Measurements from ENCODE around the gene PIK3AP1.
"Not testable (repeated sequence)": the region's sequence is repeated elsewhere in the genome, so short reads cannot be mapped to it uniquely, and the experiment has no call there.

DNA sequence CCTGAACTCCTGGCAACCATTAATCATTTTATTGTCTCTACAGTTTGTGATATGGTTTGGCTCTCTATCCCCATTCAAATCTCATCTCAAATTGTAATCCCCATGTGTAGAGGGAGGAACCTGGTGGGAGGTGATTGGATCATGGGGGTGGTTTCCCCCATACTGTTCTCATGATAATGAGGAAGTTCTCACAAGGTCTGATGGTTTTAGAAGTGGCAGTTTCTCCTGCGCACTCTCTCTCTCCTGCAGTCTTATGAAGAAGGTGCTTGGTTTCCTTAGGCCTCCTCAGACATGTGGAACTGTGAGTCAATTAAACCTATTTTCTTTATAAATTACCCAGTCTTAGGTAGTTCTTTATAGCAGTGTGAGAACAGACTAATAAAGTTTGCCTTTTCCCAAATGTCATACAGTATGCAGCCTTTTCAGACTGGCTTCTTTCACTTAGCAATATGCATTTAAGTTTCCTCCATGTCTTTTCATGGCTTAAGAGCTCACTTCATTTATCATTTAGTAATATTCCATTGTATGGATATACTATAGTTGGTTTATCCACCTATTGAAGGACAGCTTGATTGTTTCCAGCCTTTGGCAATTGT lies 17.1 kb upstream of the PIK3AP1 start:
- TF ChIP-seq, protein P1, sequence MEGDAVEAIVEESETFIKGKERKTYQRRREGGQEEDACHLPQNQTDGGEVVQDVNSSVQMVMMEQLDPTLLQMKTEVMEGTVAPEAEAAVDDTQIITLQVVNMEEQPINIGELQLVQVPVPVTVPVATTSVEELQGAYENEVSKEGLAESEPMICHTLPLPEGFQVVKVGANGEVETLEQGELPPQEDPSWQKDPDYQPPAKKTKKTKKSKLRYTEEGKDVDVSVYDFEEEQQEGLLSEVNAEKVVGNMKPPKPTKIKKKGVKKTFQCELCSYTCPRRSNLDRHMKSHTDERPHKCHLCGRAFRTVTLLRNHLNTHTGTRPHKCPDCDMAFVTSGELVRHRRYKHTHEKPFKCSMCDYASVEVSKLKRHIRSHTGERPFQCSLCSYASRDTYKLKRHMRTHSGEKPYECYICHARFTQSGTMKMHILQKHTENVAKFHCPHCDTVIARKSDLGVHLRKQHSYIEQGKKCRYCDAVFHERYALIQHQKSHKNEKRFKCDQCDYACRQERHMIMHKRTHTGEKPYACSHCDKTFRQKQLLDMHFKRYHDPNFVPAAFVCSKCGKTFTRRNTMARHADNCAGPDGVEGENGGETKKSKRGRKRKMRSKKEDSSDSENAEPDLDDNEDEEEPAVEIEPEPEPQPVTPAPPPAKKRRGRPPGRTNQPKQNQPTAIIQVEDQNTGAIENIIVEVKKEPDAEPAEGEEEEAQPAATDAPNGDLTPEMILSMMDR (IDR thresholded peaks at IDR 0.05; ENCODE audit: low read length): not testable (repeated sequence)
- not testable (repeated sequence) for TF ChIP-seq EZH2 (optimal IDR thresholded peaks at IDR 0.05; ENCODE audit: low read depth, low read length); EZH2phosphoT487 (IDR thresholded peaks at IDR 0.05; ENCODE audit: low read length)
